Measurements from ENCODE around the gene ADAM22. TPM values are rescaled to one million over a fixed set of nuclear protein-coding genes. Genes with fewer than 3 reads are reported as not detected.

The ADAM22 gene
- total and polyA plus RNA-seq, 2 experiments from 2014 or later = 1.1 to 5.8 TPM

- DNase-seq (ENCODE audit: low read depth in 1 of 2, low spot score in 1 of 2) = no peak
- no peak overlapping the region for H3K4me3 ChIP-seq
- no peaks in the 10 kb centered on the region for H3K36me3 ChIP-seq
- H3K27ac ChIP-seq = no peak overlapping the region
- no peaks in the 10 kb centered on the region for H3K27me3 ChIP-seq
- TF ChIP-seq, protein P1, sequence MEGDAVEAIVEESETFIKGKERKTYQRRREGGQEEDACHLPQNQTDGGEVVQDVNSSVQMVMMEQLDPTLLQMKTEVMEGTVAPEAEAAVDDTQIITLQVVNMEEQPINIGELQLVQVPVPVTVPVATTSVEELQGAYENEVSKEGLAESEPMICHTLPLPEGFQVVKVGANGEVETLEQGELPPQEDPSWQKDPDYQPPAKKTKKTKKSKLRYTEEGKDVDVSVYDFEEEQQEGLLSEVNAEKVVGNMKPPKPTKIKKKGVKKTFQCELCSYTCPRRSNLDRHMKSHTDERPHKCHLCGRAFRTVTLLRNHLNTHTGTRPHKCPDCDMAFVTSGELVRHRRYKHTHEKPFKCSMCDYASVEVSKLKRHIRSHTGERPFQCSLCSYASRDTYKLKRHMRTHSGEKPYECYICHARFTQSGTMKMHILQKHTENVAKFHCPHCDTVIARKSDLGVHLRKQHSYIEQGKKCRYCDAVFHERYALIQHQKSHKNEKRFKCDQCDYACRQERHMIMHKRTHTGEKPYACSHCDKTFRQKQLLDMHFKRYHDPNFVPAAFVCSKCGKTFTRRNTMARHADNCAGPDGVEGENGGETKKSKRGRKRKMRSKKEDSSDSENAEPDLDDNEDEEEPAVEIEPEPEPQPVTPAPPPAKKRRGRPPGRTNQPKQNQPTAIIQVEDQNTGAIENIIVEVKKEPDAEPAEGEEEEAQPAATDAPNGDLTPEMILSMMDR (IDR thresholded peaks at IDR 0.05; ENCODE audit: low read depth, low read length) = no peak
- no peaks in the 10 kb centered on the region for H3K4me1 ChIP-seq (ENCODE audit: low read depth)
- H3K9me3 ChIP-seq (ENCODE audit: low read depth) = no peaks in the 10 kb centered on the region
These were observed 108.8 kb downstream of the ADAM22 start for GRCh38 chr7:88042803-88043202.

DNA sequence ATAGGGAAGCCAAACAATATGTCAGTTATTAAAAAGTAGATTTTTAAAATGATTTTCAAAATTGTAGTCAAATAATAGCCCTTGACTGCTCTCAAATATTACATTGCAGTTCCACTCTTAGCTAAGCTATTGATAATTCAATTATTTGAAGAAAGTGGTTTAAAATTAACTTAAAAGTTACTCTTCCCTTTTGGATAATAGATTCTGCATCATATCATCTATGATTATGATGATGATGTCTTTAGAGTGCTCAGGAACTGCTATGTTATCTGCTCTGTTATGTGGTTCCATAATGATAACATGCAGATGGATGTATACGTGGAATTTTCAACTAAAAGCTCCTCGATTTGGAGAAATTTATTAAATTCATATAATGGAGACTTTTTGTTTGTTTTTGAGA is 110.0 kb downstream of the ADAM22 start:
- Histone ChIP-seq H3K36me3 (no peaks in the 10 kb centered on the region), H3K4me3 (no peak overlapping the region), H3K27ac (no peak overlapping the region), H3K4me1 (ENCODE audit: low read depth) (no peaks in the 10 kb centered on the region), H3K27me3 (no peaks in the 10 kb centered on the region), H3K9me3 (ENCODE audit: low read depth) (no peaks in the 10 kb centered on the region)
- DNase-seq (ENCODE audit: low read depth in 1 of 2, low spot score in 1 of 2) = no peak
- TF ChIP-seq, protein P1 (IDR thresholded peaks at IDR 0.05; ENCODE audit: low read depth, low read length) = no peak

- DNase-seq (ENCODE audit: low read depth in 1 of 2, low spot score in 1 of 2) = no peak
- H3K4me1 ChIP-seq (ENCODE audit: low read depth) = no peaks in the 10 kb centered on the region
- no peaks in the 10 kb centered on the region for H3K9me3 ChIP-seq (ENCODE audit: low read depth)
- TF ChIP-seq, protein P1 (IDR thresholded peaks at IDR 0.05; ENCODE audit: low read depth, low read length) = no peak
- H3K27ac ChIP-seq = no peak overlapping the region
- no peaks in the 10 kb centered on the region for H3K36me3 ChIP-seq
- H3K27me3 ChIP-seq = no peaks in the 10 kb centered on the region
- no peak overlapping the region for H3K4me3 ChIP-seq
These were observed 113.0 kb downstream of the ADAM22 start for GRCh38 chr7:88046839-88047573.

- Histone ChIP-seq H3K27ac (no peak overlapping the region), H3K36me3 (no peaks in the 10 kb centered on the region), H3K27me3 (no peaks in the 10 kb centered on the region), H3K4me3 (no peak overlapping the region), H3K9me3 (ENCODE audit: low read depth) (no peaks in the 10 kb centered on the region), H3K4me1 (ENCODE audit: low read depth) (no peaks in the 10 kb centered on the region)
- TF ChIP-seq, protein P1 (IDR thresholded peaks at IDR 0.05; ENCODE audit: low read depth, low read length) = no peak
- DNase-seq (ENCODE audit: low read depth in 1 of 2, low spot score in 1 of 2) = no peak
These were observed 123.6 kb downstream of the ADAM22 start for GRCh38 chr7:88057655-88058054.

DNA sequence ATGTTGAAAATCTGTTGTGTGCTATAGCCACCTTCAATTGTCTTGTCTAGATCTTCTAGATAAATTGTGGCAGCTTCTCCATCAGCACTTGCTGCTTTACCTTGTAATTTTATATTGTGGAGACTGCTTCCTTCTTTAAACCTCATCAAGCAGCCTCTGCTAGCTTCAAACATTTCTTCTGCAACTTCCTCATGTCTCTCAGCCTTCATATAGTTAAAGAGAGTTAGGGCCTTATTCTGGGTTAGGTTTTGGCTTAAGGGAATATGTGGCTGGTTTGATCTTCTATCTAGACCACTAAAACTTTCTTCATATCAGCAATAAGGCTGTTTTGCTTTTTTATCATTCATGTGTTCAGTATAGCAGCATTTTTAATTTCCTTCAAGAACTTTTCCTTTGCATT is 128.2 kb downstream of the ADAM22 start:
- no peak overlapping the region for H3K4me3 ChIP-seq
- H3K27ac ChIP-seq = no peak overlapping the region
- H3K27me3 ChIP-seq = no peaks in the 10 kb centered on the region
- no peaks in the 10 kb centered on the region for H3K9me3 ChIP-seq (ENCODE audit: low read depth)
- no peaks in the 10 kb centered on the region for H3K36me3 ChIP-seq
- TF ChIP-seq, protein P1 (IDR thresholded peaks at IDR 0.05; ENCODE audit: low read depth, low read length) = no peak
- no peak for DNase-seq (ENCODE audit: low read depth in 1 of 2, low spot score in 1 of 2)
- H3K4me1 ChIP-seq (ENCODE audit: low read depth) = no peaks in the 10 kb centered on the region
